Astrocyte of the spinal cord (primary cell): ENCODE measurements around the gene RIN2.
A peak's percentile ranks its signal among the peaks of the same experiment; 100 is the strongest.

Experiments
- DNase-seq: peaks from one replicate; pipeline ENCODE4 v3.0.0; 2011; ENCODE audit warnings: low read depth, low spot score
- H3K4me3 ChIP-seq: 2 replicates; pipeline ENCODE4 v1.5.1; 2011; ENCODE audit warnings: low read depth, mild to moderate bottlenecking, low read length, moderate library complexity
- CTCF ChIP-seq: IDR thresholded peaks from 2 replicates; pipeline ENCODE4 v1.5.1; 2012; ENCODE audit warnings: low read depth, mild to moderate bottlenecking, low read length, inconsistent platforms
- in situ Hi-C: cut with HindIII; loops from 2 replicates; pipeline ENCODE4 v1.10.0; 2017; ENCODE audit warnings: low sequenced_read_pairs

Gene RIN2

GRCh38 chr20:19758133-19758500, at the start of gene RIN2:
Gene RIN2, plus strand, starts transcription at chr20:19758258. Its CDS starts 131,344 bp downstream, at chr20:19889602.
- H3K4me3 ChIP-seq, result peak within 1 kb of the TSS; percentile 86
- in situ Hi-C loops, result no loop called here
- DNase-seq, result no peak
- no peak for TF ChIP-seq CTCF

GRCh38 chr20:19709635-19710335, 48.3 kb upstream of the RIN2 start:
- in situ Hi-C loops, result no loop called here
- DNase-seq, result no peak

DNA sequence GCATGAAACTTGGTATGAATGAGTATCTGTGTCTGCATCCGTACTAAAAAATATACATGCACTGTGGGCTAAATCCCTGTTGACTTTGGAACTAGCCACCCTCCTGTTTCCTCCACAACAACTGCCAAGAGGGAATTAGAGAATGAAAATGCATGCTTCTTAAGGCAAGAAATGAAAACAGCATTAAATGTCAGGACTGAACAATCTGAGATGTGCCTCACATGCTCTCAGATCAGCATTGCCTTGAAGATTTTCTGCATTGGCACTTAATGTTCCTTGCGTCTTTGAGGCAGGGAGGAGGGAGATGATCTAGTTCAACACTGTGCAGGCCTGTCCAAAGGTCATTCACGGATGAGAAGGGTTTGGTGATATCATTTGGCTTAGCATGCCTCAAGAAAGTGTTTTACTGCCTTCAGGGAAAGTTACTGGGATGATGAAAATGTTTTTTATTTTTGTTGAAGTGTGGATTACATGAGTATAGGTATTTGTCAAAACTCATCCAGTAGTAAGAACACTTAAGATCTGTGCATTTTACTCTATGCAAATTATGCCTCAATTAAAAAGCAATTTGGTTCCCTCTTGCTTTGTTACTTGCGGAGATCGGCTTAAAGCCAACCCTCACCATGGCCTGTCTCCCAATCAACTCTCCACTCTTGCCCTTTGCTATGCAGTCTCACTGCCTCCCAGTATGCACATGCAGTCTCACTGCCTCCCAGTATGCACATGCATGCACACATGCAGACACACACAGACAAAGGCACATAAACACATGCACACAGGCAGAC, 47.5 kb upstream of the RIN2 start:
- H3K4me3 ChIP-seq, result no peak overlapping the region
- peak; percentile 22 for DNase-seq
- TF ChIP-seq CTCF, result no peak
- in situ Hi-C loops, result no loop called here

More at GRCh38 chr20:19709635-19710335, 48.3 kb upstream of the RIN2 start:
- no peak overlapping the region for H3K4me3 ChIP-seq
- TF ChIP-seq CTCF, result no peak

DNA sequence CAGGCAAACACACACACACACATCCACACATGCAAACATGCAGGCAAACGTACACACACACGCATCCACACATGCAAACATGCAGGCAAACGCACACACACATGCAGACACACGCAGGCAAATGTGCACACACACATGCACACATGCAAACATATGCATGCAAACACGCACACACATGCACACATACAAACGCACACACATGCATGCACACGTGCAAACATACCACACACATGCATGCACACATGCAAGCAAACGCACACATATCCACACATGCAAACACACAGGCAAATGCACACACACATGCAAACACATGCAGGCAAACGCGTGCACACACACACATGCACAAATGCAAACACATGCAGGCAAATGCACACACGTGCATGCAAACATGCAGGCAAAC, 46.9 kb upstream of the RIN2 start:
- in situ Hi-C loops, result no loop called here
- no peak overlapping the region for H3K4me3 ChIP-seq
- DNase-seq, result no peak
- no peak for TF ChIP-seq CTCF

DNA sequence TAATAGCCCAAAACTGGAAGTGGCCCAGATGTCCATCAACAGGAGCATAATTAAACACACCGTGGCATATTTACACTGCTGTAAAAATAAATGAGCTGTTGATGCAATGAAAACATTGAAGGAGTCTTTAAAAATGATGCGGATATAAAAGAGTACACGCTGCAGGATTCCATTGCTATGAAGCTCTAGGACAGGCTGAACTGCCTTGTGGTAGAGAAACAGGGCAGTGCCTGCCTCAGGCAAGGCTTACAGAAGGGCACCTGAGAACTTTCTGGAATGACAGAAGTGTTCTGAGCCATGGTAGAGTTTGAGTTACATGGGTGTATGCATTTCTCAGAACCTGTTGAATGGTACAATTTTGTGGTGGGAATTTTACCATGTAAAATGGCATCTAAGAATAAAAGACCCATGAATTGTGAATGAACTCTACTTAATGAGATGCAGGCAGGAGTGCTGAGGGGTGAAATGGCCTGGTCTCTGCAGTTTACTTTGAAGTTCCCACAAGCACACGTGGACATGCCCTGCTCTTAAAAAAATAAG, 45.3 kb upstream of the RIN2 start:
- no peak for TF ChIP-seq CTCF
- no peak for DNase-seq
- H3K4me3 ChIP-seq, result no peak overlapping the region
- in situ Hi-C loops, result no loop called here

- no peak overlapping the region for H3K4me3 ChIP-seq
- no peak for TF ChIP-seq CTCF
- in situ Hi-C loops, result no loop called here
- no peak for DNase-seq
These were observed 44.1 kb upstream of the RIN2 start for GRCh38 chr20:19713822-19714578.
